GM19438 (cell line): Measurements from ENCODE around the gene MRGPRD.

ENCODE experiments used
- ATAC-seq: cut with Tn5 transposase; IDR thresholded peaks from one replicate; pipeline ENCODE4 v1.9.1; 2021; ENCODE audit warnings: low read depth; ENCODE audit not compliant: unreplicated experiment

The MRGPRD gene, protein sequence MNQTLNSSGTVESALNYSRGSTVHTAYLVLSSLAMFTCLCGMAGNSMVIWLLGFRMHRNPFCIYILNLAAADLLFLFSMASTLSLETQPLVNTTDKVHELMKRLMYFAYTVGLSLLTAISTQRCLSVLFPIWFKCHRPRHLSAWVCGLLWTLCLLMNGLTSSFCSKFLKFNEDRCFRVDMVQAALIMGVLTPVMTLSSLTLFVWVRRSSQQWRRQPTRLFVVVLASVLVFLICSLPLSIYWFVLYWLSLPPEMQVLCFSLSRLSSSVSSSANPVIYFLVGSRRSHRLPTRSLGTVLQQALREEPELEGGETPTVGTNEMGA

DNA sequence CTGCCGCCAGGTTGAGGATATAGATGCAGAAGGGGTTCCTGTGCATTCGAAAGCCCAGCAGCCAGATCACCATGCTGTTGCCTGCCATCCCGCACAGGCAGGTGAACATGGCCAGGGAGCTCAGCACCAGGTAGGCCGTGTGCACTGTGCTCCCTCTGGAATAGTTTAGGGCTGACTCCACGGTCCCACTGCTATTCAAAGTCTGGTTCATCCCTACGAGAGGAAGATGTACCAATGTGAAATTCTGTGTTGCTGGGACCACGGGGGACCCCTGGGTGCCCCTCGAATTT lies at the start of gene MRGPRD:
Gene MRGPRD, minus strand, starts transcription at position 211 of the 290 bp plus-strand sequence. Its CDS starts 0 bp downstream, at position 211.
- no peak for ATAC-seq

DNA sequence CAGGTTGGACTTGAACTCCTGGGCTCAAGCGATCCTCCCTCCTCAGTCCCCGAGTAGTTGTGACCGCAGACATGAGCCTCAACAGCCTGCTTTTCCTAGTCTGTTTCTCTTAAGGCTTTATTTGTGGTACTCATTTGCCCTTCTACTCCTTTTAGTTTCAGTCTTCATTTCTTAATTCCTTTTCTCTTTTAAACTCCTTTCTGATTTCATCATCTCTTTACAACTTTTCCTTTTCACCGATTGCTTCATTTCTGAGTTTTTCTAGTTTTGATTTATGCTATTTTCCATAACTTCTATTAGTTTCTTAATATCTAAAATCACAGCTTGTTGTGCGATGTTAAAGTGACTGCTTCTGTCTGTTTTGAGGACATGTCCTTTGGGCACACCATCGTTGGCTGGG lies 49.5 kb upstream of the MRGPRD start:
- ATAC-seq, result no peak

DNA sequence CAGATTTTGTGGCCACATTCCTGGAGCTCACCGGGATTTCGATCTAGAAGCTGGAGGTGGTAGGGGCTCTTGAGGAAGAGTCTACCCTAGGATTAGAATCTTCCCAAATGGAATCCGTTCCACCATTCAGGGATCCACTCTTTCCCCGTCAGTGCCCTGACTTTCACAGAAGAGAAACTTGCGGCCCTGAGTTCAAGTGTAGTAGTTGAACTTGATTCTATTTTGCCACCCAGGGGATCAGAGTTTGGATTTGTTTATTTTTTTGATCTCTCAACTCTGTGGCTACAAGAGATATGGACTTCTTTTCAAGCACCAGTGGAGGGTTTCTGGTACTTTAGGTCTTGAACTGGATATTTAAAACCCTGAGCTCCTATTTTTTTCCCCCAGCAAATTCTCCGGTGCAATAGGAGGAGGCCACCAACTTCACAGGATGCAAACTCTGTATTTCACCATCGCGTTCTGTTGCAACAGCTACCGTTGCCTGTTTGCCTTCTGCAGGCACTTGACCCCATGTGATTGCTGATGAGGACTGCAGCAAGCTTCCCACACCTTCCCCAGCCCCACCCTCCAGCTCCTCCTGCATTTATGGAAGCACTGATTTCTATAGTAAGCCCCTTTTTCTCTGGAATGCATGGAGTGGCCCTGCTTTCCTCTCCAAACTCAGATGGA lies 47.1 kb upstream of the MRGPRD start:
- no peak for ATAC-seq

- ATAC-seq, result no peak
Observed at GRCh38 chr11:69024509-69024908, 43.7 kb upstream of the MRGPRD start.

- ATAC-seq, result no peak
Observed at GRCh38 chr11:69022260-69022659, 41.5 kb upstream of the MRGPRD start.

- ATAC-seq, result no peak
Observed at GRCh38 chr11:69018924-69019323, 38.1 kb upstream of the MRGPRD start.

DNA sequence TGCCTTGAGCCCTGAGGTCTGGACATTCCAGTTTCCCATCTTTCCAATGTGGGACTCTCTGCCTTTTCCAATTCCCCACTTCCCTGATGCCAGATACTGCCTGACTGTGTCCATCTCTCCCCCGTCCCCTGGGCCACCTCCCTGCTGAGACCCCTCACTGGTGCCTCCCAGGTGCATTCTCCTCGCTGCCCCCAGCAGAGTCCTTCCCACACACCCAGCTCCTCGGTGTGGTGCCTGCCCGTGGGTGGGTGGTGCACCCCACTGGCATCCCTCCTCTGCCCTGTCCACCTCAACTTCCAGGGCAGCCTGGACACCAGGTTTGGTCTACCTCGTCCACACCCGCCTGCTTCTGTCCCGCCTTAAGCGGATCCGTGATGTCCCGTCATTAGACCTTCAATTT lies 37.2 kb upstream of the MRGPRD start:
- ATAC-seq, result no peak

GRCh38 chr11:69014898-69015549 lies 34.2 kb upstream of the MRGPRD start:
- ATAC-seq, result no peak

DNA sequence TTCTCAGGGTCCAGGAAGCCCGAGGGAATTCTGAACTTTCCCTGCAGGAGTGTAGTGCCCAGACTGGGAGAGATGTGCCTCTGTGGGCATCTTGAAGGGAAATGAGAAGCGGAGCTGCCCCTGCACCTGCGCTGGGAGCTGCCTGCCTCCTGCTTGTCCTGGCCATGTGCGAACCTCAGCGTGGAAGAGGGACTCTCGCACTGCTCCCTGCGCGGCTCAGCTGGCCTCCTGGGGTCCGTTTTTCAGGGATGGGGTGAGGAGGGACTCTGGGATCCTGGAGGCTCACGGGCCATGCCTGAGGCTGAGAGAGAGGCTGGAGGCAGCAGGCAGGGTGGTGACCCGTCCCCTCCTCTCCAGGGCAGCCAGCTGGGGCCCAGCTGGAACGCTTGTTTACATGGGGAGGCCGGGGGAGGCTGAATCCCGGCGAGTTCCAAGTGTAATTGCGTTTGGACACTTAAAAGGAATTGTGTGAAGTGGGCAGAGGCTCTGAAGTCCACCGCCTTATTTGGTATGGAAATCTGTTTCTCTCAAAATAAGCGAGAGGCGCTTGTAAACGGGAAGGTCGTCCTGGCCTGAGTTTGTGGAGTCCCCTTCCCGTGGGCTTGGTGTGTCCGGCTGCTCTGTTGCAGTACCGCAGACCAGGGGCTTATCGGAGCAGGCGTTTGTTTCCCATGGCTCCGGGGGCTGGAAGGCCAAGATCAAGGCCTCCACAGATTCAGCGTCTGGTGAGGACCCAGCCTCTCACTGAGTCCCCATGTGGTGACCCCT lies 33.5 kb upstream of the MRGPRD start:
- no peak for ATAC-seq

DNA sequence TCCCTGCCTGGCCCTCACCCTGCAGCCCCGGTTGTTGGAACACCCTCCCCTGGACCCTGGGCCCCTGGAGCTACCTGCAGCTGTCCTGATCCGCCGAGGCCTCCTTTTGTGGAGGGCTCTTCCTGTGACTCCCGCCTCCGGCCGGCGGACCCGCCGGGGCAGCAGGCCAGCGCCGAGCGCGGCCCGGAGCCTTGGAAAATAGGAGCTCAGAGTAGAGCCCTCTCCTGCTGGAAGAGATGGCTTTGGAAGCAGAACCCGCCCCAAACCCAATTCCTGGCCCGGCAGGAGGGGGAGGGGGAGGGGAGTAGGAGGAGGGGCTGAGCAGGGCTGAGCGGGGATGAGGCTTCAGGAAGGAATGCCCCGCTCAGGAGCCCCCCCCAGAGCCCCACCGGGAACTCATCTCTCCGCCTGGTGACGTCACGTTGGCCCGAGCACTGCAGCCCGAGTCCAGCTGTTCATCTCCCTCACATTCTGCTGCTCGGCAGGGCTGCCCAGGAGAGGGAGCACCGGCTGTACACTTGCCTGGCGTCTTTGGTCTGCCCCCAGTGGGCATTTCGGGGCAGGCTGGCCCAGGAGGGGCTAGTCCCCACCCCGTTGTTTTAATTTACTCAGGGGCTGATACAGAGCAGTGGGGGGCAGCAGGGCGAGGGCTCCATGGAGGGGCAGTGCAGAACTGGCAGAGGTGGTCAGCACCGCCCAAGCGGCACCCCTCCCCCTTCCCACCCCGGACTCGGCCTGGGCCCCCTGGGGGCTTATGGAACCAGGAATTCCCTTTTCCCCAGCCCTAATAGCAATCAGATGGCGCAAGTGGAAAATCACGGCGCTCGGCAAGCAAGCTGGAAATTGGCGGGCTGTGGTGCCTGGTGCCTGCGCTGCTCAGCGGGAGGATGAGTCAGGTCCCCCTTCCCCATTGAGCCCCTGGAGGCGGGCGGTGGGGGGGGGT lies 32.5 kb upstream of the MRGPRD start, which contains the start of gene MRGPRF:
Gene MRGPRF, minus strand, starts transcription at position 238 of the 943 bp plus-strand sequence. CDS start 3,345 bp downstream, outside the sequence.
- no peak for ATAC-seq

- ATAC-seq, result no peak
Observed at GRCh38 chr11:69012092-69013008, 31.6 kb upstream of the MRGPRD start.

DNA sequence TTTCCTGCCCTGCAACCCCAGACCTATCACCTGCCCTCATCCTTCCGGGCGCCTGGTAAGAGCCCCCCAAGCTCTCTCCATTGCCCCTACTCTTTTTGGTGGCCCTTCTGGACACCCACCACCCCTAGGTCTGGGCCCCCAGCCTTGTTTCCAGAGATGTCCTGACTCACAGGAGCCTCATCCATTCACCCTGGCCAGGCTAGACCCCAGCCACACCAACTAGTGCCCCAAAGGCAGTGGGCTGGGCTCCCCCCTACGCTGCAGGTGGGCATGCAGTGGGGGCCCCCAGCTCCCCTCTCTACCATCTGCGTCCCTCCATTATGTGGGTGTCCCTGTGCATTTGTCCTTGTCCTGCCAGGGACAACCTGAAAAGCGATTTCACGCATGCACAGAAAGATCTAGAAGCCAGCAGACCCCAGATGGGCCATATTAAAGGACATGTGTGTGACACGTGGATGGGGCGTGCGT lies 30.9 kb upstream of the MRGPRD start:
- no peak for ATAC-seq

- no peak for ATAC-seq
Observed at GRCh38 chr11:69010964-69011623, 30.3 kb upstream of the MRGPRD start.

GRCh38 chr11:69010361-69010891 lies 29.6 kb upstream of the MRGPRD start:
- ATAC-seq, result no peak

DNA sequence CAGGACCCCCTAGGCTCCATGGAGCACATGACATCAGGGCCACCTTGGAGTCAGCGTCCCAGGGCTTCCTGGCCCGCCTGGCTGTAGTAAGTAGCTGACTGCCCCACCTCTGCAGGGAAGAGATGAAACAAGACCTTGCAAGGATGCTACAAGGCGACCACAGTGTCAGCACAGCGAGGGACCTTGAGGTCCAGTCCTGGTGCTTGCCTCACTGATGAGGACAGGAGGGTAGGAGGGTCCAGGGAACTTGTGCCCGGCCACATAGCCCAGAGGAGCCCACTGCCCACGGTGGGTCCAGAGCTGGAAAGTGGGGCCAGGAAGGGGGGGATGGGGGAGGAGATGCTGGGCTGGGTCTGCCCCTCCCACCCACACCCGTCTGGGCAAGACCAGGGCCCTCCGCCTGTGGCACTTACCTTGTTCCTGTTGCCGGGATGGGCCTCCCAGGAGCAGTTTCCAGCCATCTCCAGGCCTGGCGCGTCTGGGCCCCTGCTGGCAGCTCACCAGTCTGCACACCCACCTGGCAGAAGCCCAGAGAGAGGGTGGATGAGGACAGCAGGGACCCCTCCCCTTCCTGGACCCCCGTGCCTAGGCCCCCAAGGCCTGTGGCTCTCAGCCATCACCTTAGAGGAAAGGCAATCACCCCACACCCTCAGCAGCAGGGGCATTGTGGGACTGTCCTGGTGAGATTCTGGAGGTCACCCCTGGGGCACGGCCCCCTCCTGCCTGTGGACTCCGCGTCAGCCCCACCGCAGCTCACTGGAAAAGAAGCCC lies 28.8 kb upstream of the MRGPRD start:
- ATAC-seq, result no peak

DNA sequence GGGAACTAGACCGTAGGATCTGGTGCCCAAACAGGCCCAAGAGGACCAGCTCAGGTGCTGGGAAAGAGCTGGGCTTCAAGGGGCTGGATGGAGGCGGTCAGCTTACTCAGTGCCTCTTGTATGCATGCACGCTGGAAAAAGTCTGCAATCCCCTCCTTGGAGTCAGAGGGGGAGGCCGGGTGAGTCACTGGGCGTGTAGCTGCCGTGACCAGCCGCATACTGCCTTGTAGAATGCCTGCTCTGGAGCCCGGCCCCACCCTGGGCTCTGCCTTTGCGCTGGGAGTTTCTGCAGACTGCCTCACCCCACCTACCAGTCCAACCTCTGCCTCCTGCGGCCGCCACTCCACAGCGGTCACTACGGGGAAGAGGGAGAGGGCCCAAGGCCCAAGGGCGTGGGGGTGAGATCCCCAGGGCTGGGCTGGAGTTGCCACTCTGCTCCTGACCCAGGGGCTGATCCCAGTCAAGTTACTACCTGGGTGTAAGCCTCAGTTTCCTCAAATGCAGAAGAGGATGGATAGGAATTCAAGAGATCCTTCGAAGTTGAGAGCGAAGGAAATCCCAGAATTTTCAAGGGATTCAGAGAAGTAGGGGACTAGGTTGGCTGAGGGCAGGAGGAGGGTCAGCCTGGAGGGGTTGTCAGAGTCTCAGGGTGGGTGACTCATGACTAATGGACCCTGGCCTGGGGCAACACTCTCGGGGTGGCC lies 28.1 kb upstream of the MRGPRD start:
- no peak for ATAC-seq

- ATAC-seq, result no peak
Observed at GRCh38 chr11:69007975-69008381, 27.2 kb upstream of the MRGPRD start.
